ENCODE results near the gene WDR6.

The WDR6 gene

DNA sequence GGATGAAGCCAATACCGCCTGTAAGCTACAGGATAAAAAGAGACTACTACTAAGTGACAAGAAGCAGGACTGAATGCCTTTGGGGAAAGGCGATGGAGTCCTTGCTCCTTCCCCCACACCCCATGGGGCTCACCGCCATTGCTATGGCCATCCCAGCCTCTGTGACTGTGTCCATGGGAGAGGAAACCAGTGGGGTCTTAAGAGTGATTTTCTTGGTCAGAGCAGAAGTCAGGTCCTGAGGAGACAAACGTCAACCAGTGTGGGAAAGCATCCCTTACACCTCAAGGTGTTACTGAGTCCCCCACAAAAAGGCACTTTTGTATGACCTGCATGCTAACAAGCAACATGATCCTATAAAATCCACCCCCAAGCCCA, 21.1 kb downstream of the WDR6 start:
- DNase-seq (ENCODE audit: low spot score) = no peak

DNA sequence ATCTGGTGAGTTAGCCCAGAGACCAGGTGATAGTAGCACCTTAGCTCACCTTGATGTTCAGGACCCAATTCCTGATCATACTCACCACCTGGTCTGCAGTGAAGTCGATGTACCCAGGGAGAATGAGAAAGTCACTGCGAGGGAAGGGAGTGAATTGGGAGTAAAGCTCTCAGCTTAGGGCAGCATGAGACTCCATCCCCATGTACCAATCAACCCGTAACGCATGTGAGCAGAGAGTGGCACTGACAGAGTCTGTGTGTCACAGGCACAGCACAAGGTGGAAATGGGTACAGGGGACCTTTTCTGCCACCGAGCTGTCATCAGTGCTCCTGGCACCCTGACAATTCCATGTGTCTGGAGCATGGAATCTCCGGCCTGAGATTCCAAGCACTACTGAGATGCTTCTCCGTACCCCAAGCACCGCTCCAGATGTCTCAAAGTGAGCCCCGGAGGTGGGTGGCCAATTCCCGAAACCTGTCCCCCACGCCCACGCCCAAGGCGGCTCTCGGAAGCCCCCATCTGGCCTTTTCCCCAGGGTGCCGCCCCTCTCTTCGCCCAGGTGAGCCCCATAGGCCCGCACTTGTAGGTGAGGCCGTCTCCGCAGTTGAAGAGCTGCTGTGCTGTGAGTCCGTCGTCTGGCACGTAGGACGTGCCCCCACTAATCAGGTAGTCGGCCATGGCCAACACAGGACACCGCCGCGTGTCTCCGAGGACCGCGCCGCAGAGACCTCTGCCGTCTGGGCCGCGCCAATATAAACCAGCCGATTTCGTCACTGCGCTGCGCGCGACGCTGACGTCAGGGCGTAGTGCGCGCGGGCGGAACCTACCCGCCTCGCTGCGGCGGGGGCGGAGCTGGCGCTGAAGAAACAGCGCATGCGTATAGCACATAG, 21.7 kb downstream of the WDR6 start, which contains the start of gene IMPDH2:
Gene IMPDH2 (minus strand): TSS at position 726 of the 890 bp plus-strand sequence. CDS start 48 bp downstream, at position 678.
- peak; percentile 89 for DNase-seq (ENCODE audit: low spot score)

DNA sequence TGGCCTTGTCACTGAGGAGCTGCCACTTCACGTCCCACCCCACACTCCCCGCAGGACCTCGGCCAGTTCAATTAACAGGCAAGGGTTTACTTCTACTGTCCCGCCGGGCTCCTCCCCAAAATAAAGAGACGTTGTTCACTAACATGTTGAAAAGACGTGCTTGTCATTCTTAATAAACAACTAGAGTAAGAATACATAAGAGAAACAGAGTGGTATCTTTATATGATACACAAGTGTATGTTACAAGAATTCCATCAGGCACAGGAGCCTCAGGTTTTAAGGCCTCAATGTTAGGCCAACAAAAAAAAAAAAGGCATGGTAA, 22.3 kb downstream of the WDR6 start:
- no peak for DNase-seq (ENCODE audit: low spot score)

DNA sequence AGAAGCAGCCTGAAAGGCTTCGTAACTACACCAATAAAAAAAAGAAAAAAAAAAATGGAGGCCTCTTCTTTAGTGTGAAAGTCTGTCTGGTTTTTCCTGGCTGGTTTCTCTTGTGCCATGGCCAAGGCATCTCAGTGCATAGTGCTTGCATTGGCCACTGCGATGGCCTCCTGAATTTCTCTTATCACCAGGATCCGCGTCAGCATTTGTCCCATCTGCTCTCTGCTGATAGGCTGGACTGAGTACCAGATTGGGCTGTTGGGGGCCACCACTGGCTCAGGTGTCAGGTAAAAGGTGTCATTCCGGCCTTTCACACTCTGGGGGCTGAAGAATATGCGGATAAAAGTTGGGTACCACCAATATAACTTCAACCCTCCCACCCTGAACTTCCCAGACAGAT, 23.1 kb downstream of the WDR6 start:
- DNase-seq (ENCODE audit: low spot score) = no peak

DNA sequence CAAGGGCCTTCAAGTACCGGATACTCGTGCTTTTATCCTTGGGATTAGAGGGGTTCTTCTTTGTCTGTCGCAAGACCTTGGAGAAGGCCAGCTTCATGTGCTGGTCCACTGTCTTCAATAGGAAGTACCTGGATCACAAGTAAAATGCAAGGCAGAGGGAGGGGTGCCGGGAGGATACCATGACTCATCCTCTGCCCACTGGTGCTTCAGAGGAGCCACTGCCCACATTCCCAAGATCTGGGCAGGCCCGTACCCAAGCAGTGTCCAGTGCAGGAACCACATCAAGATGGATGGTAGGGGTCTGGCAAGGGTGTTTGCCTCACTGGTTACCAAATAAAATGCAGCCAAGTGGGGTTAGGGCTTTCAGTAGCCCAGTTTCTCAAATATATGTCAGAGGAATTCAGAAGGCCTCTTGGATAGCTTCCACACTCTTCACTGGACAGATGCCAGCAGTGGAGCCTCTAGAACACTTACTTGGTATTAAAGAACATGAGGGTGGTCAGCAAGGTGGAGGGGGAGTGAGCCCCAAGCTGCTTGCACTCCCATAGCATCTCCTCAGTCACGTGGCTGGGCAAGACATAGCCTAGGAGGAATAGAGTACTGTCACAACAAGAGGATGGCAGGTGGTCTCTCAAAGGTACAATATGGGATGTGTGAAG, 25.6 kb downstream of the WDR6 start:
- DNase-seq (ENCODE audit: low spot score) = no peak

DNA sequence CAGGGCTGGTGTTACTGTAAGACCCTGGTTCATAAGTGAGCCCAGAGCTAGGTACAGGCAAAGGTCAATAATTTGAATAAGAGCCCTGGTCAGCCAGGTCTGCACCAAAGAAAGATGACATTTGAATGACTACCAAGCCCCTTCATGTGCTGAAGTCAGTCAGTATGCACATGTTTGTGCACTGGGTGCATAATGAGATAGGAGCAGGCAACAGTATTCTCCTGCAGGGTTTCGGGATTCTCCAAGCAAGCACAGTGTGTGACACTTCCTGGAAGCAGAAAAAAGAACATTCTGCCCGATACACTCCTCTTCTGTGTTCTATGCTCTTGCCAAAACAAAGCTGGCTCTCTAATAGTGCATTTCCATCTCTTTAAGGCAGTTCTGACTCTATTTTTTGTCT, 27.5 kb downstream of the WDR6 start:
- DNase-seq (ENCODE audit: low spot score) = no peak

DNA sequence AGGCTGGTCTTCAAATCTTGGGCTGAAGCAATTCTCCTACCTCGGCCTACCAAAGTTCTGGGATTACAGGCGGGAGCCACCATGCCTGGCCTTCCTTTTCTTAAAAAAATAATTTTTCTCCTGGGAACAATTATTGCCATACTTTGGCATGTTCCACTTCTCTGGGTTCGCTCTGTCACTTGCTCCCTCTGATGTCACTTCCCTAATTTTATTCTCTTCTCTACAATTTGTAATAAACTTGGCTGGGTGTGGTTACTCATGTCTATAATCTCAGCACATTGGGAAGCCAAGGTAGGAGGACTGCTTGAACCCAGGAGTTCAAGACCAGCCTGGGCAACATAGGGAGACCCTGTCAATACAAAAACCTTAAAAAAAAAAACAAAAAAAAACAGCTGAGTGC, 28.1 kb downstream of the WDR6 start:
- no peak for DNase-seq (ENCODE audit: low spot score)

DNA sequence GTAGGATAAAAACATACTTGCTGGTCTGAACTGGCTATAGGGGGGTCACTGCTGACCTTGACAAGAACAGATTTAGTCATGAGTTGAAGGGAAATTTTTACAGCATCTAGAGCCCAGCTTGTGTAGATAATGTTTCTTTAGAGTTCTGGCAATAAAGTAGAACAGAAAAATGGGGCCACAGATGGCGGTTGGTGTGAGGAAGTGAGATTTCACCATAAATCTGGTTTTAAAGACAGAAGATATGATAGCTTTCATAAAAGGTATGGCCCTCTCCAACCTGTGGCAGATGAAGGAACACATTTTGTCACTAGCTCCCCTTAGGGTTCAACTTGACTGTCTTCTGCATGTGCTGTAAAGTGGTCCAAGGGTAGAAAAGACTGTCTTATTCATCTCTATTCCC, 46.4 kb downstream of the WDR6 start:
- DNase-seq (ENCODE audit: low spot score) = no peak

DNA sequence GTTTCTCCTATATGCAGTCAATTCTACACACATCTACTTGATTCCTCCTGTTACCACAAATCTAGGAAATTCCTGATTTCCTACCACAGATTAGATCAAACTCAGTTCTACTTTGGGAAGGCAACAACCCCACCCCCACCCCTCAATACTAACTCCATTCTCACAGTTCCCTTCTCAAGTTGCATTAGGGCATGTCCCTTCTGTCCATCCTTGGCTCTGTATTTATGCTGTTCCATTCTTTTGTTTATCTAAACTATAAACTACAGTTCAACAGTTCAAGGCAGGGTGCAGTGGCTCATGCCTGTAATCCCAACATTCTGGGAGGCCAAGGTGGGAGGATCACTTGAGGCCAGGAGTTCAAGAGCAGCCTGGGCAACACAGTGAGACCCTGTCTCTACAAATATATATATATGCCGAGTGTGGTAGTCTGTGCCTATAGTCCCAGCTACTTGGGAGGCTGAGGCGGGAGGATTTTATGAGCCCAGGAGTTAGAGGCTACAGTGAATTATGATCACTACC, 47.2 kb downstream of the WDR6 start:
- no peak for DNase-seq (ENCODE audit: low spot score)

DNA sequence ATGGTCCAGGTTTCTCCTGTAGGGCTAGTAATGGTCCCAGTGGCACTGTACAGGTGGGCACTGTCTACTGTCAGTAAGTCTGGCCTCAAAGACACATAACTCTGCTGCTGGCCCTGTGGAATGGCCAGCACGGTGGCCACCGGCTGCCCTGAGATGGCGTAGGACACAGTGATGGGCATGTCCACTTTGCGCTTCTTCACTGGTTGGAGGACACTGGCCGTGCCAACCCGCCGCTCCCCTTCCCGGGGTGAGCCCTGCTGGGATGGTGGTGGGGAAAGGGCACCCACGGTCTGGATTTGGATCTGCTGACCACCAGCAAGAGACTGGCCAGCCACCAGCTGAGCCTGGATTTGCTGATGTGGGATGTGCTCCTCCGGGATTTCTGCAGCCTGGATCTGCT, 50.1 kb downstream of the WDR6 start:
- DNase-seq (ENCODE audit: low spot score) = no peak

DNA sequence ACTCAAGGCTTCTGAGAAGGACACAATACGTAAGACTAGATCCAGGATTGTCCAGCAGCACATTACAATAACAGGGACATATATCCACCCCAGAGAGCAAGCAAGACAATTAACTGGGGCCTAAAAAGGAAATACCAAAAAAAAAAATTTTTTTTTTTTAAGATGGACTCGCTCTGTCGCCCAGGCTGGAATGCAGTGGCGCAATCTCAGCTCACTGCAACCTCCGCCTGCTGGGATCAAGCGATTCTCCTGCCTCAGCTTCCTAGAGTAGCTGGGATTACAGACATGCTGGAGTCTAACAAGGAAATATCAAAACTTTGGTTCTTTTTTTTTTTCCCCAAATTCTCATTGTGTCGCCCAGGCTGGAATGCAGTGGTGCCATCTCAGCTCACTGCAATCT, 50.8 kb downstream of the WDR6 start:
- no peak for DNase-seq (ENCODE audit: low spot score)

Measured in COLO829 (cell line).